Suprapubic skin (tissue), 4 donors: ENCODE data around the gene MDH1. TPM values are rescaled to one million over a fixed set of nuclear protein-coding genes. Genes with fewer than 3 reads are reported as not detected.

Experiments
- DNase-seq, 2 donors: peaks; one replicate each; pipeline ENCODE4 v3.0.0-alpha.2; 2019; ENCODE audit warnings: low spot score in 2 of 2
- H3K27ac ChIP-seq: fragments of 200-600 bp; sonication (generic); one replicate; pipeline ENCODE4 v1.5.1; 2019
- H3K27me3 ChIP-seq: fragments of 200-600 bp; sonication (generic); one replicate; pipeline ENCODE4 v1.5.1; 2019
- H3K36me3 ChIP-seq: fragments of 200-600 bp; sonication (generic); one replicate; pipeline ENCODE4 v1.5.1; 2019
- H3K4me1 ChIP-seq: fragments of 200-600 bp; sonication (generic); one replicate; pipeline ENCODE4 v1.5.1; 2019
- H3K4me3 ChIP-seq: fragments of 200-600 bp; sonication (generic); one replicate; pipeline ENCODE4 v1.5.1; 2019; ENCODE audit warnings: mild to moderate bottlenecking
- H3K9me3 ChIP-seq: fragments of 200-600 bp; sonication (generic); one replicate; pipeline ENCODE4 v1.5.1; 2019
- CTCF ChIP-seq, 2 donors: fragments of 200-600 bp in 1 of 2; fragments of 450-650 bp in 1 of 2; sonication (generic) in 1 of 2; IDR thresholded peaks; one replicate each; pipeline ENCODE4 v1.5.1; 2016 to 2019; ENCODE audit warnings: antibody characterized with exemption in 2 of 2, mild to moderate bottlenecking in 1 of 2, moderate library complexity in 1 of 2
- EP300 ChIP-seq: sonication (generic); formaldehyde crosslinking; IDR thresholded peaks from one replicate; pipeline ENCODE4 v1.6.1; 2017; ENCODE audit warnings: antibody characterized with exemption
- POLR2A ChIP-seq, 2 donors: fragments of 450-650 bp; IDR thresholded peaks; one replicate each; pipeline ENCODE4 v1.6.1; 2017; ENCODE audit warnings: antibody characterized with exemption in 2 of 2, mild to moderate bottlenecking in 2 of 2, moderate library complexity in 2 of 2
- POLR2AphosphoS5 ChIP-seq, 3 donors: sonication (generic); formaldehyde crosslinking; IDR thresholded peaks; one replicate each; pipeline ENCODE4 v1.6.1; 2017; ENCODE audit warnings: antibody characterized with exemption in 3 of 3
- WGBS: methylation state at CpG from one replicate; pipeline ENCODE4 v1.1.5; 2018; 5-methylcytosine and 5-hydroxymethylcytosine counted together
- total RNA-seq, 4 donors: library from RNA; depleted of rRNA; stranded (reverse); fragments of >200 nt; gene quantifications; one replicate each; pipeline ENCODE4 v1.1.0, GENCODE V29; 2016

The MDH1 gene
- total RNA-seq, 4 donors from 2014 or later: 90.7 to 153 (median 131) TPM

- Histone ChIP-seq H3K9me3 (peaks cover 9% of the 10 kb centered on the region), H3K36me3 (no peaks in the 10 kb centered on the region), H3K4me3 (no peak overlapping the region), H3K27ac (no peak overlapping the region), H3K4me1 (no peaks in the 10 kb centered on the region), H3K27me3 (no peaks in the 10 kb centered on the region)
- WGBS: 100% methylated on average over 1 of the region's 1 CpG
- DNase-seq: no peak
- TF ChIP-seq CTCF (IDR thresholded peaks at IDR 0.05): no peak
- no peak for TF ChIP-seq POLR2AphosphoS5 (IDR thresholded peaks at IDR 0.05)
- TF ChIP-seq POLR2A (IDR thresholded peaks at IDR 0.05): no peak
- no peak for TF ChIP-seq EP300
Observed at GRCh38 chr2:63639344-63639743, 50.6 kb downstream of the MDH1 start.

- Histone ChIP-seq H3K27me3 (no peaks in the 10 kb centered on the region), H3K9me3 (no peaks in the 10 kb centered on the region), H3K36me3 (no peaks in the 10 kb centered on the region), H3K27ac (no peak overlapping the region), H3K4me3 (no peak overlapping the region), H3K4me1 (no peaks in the 10 kb centered on the region)
- no peak for TF ChIP-seq POLR2A (IDR thresholded peaks at IDR 0.05)
- no peak for TF ChIP-seq CTCF (IDR thresholded peaks at IDR 0.05)
- no peak for TF ChIP-seq EP300
- no peak for TF ChIP-seq POLR2AphosphoS5 (IDR thresholded peaks at IDR 0.05)
- 77% methylated on average over 1 of the region's 1 CpG for WGBS
- DNase-seq: no peak
Observed at GRCh38 chr2:63642946-63643345, 54.2 kb downstream of the MDH1 start.

GRCh38 chr2:63643486-63643885 is 54.7 kb downstream of the MDH1 start:
- H3K27me3 ChIP-seq: no peaks in the 10 kb centered on the region
- 90% methylated on average over 1 of the region's 1 CpG for WGBS
- no peak for DNase-seq
- H3K4me1 ChIP-seq: no peaks in the 10 kb centered on the region
- no peak overlapping the region for H3K4me3 ChIP-seq
- no peaks in the 10 kb centered on the region for H3K9me3 ChIP-seq
- TF ChIP-seq POLR2A (IDR thresholded peaks at IDR 0.05) (no peak), CTCF (IDR thresholded peaks at IDR 0.05) (no peak), EP300 (no peak), POLR2AphosphoS5 (IDR thresholded peaks at IDR 0.05) (no peak)
- H3K27ac ChIP-seq: no peak overlapping the region
- H3K36me3 ChIP-seq: no peaks in the 10 kb centered on the region

- Histone ChIP-seq H3K36me3 (no peaks in the 10 kb centered on the region), H3K9me3 (no peaks in the 10 kb centered on the region), H3K27me3 (no peaks in the 10 kb centered on the region), H3K4me3 (no peak overlapping the region), H3K27ac (no peak overlapping the region), H3K4me1 (no peaks in the 10 kb centered on the region)
- TF ChIP-seq CTCF (IDR thresholded peaks at IDR 0.05): no peak
- no peak for TF ChIP-seq POLR2AphosphoS5 (IDR thresholded peaks at IDR 0.05)
- TF ChIP-seq EP300: no peak
- no peak for TF ChIP-seq POLR2A (IDR thresholded peaks at IDR 0.05)
- no peak for DNase-seq
- WGBS: 74% methylated on average over 2 of the region's 2 CpGs
Observed at GRCh38 chr2:63648632-63649031, 59.9 kb downstream of the MDH1 start.

GRCh38 chr2:63649829-63650228 is 61.1 kb downstream of the MDH1 start:
- Histone ChIP-seq H3K27ac (no peak overlapping the region), H3K9me3 (no peaks in the 10 kb centered on the region), H3K4me1 (no peaks in the 10 kb centered on the region), H3K27me3 (no peaks in the 10 kb centered on the region), H3K36me3 (no peaks in the 10 kb centered on the region), H3K4me3 (no peak overlapping the region)
- WGBS: 82% methylated on average over 1 of the region's 1 CpG
- no peak for TF ChIP-seq EP300
- no peak for TF ChIP-seq CTCF (IDR thresholded peaks at IDR 0.05)
- no peak for TF ChIP-seq POLR2AphosphoS5 (IDR thresholded peaks at IDR 0.05)
- no peak for DNase-seq
